HCT116 (cell line): Measurements from ENCODE around the gene RBM28. TPM values are rescaled to one million over a fixed set of nuclear protein-coding genes. Genes with fewer than 3 reads are reported as not detected.

Experiments
- ATAC-seq: fragments of 200-7000 bp; cut with Tn5 transposase; 2 replicates; pipeline ENCODE4 v1.9.1; 2020; ENCODE audit warnings: mild to moderate bottlenecking, moderate library complexity
- BruUV-seq: library from RNA; stranded (reverse); fragments of 400-500 nt; replicated peaks from 2 replicates; lab custom pipeline; 2021; lab: Mats Ljungman, UMichigan
- CTCF ChIA-PET: fragments of 300-600 bp; sonication (Branson Sonifier 250); formaldehyde crosslinking; loops from one replicate; lab custom pipeline; 2021; ENCODE audit warnings: antibody characterized with exemption; lab: Charles Lee
- POLR2A ChIA-PET: fragments of 300-600, 350-600 bp; sonication (Branson Sonifier 250); formaldehyde crosslinking; loops from one replicate; lab custom pipeline; 2021; ENCODE audit warnings: antibody characterized with exemption; lab: Charles Lee
- RAD21 ChIA-PET, 2 experiments: fragments of 300-600 bp; sonication (Branson Sonifier 250); formaldehyde crosslinking; loops; one replicate each; lab custom pipeline; 2023; ENCODE audit warnings: low total read pairs in 2 of 2; ENCODE audit not compliant: uncharacterized antibody in 2 of 2, unreplicated experiment in 2 of 2, low non-redundant PET in 1 of 2; lab: Charles Lee
- DNase-seq: peaks from one replicate; pipeline ENCODE4 v3.0.0-alpha.2; 2010; ENCODE audit warnings: low read depth, low spot score
- H2AFZ ChIP-seq: fragments of 200-600 bp; shearing (Covaris generic), sonication (generic); 2 replicates; pipeline ENCODE4 v1.6.1; 2017; ENCODE audit warnings: low read depth, mixed run types, mixed read lengths, antibody characterized with exemption, low read length; ENCODE audit not compliant: poor library complexity, severe bottlenecking
- H3K27ac ChIP-seq: 2 replicates; pipeline ENCODE4 v1.5.1; 2012; ENCODE audit warnings: low read depth, low read length
- H3K27me3 ChIP-seq: fragments of 200-600 bp; sonication (generic); 2 replicates; pipeline ENCODE4 v1.6.1; 2016; ENCODE audit warnings: mixed run types, low read length, mixed read lengths; ENCODE audit not compliant: insufficient read depth
- H3K36me3 ChIP-seq, 2 experiments: fragments of 200-500 bp in 1 of 2; fragments of 200-600 bp in 1 of 2; sonication (Bioruptor generic) in 1 of 2; sonication (generic) in 1 of 2; 2 replicates each; pipeline versions ENCODE4 v1.5.1 to v1.6.1; 2014 to 2016; ENCODE audit warnings: low read length in 2 of 2, inconsistent platforms in 1 of 2, mixed read lengths in 1 of 2, mixed run types in 1 of 2; ENCODE audit not compliant: insufficient read depth in 2 of 2, control insufficient read depth in 1 of 2
- H3K4me1 ChIP-seq, 2 experiments: fragments of 200-600 bp in 1 of 2; sonication (generic) in 1 of 2; 2 replicates each; pipeline versions ENCODE4 v1.5.1 to v1.6.1; 2012 to 2017; ENCODE audit warnings: low read length in 2 of 2, inconsistent platforms in 1 of 2, mild to moderate bottlenecking in 1 of 2, mixed read lengths in 1 of 2, mixed run types in 1 of 2, moderate library complexity in 1 of 2; ENCODE audit not compliant: insufficient read depth in 2 of 2, control insufficient read depth in 1 of 2
- H3K4me2 ChIP-seq: fragments of 200-600 bp; sonication (generic); 2 replicates; pipeline ENCODE4 v1.6.1; 2017; ENCODE audit warnings: mixed run types, low read length, mixed read lengths
- H3K4me3 ChIP-seq, 2 experiments: fragments of 200-600 bp in 1 of 2; sonication (generic) in 1 of 2; replicated peaks in 1 of 2; 2 replicates each; pipeline ENCODE4 v1.5.1; 2011 to 2016; ENCODE audit warnings: low read length in 2 of 2, control low read depth in 1 of 2, low read depth in 1 of 2, mild to moderate bottlenecking in 1 of 2, mixed read lengths in 1 of 2, mixed run types in 1 of 2
- H3K79me2 ChIP-seq: fragments of 200-600 bp; sonication (generic); 2 replicates; pipeline ENCODE4 v1.6.1; 2017; ENCODE audit warnings: mild to moderate bottlenecking, mixed run types, low read length, moderate library complexity, mixed read lengths; ENCODE audit not compliant: insufficient read depth
- H3K9ac ChIP-seq: fragments of 200-600 bp; sonication (generic); 2 replicates; pipeline ENCODE4 v1.6.1; 2016; ENCODE audit warnings: low read length, mixed read lengths
- H3K9me2 ChIP-seq: fragments of 200-600 bp; sonication (generic), shearing (Covaris generic); 2 replicates; pipeline ENCODE4 v1.6.1; 2017; ENCODE audit warnings: mixed run types, mild to moderate bottlenecking, moderate library complexity; ENCODE audit not compliant: insufficient read depth
- H3K9me3 ChIP-seq, 2 experiments: fragments of 200-500 bp in 1 of 2; fragments of 200-600 bp in 1 of 2; sonication (Bioruptor generic) in 1 of 2; sonication (generic) in 1 of 2; 2 replicates each; pipeline ENCODE4 v1.6.1; 2014 to 2017; ENCODE audit warnings: low read length in 2 of 2, mixed read lengths in 2 of 2, inconsistent platforms in 1 of 2, low read depth in 1 of 2, mild to moderate bottlenecking in 1 of 2, mixed run types in 1 of 2, moderate library complexity in 1 of 2; ENCODE audit not compliant: control insufficient read depth in 1 of 2, insufficient read depth in 1 of 2
- H4K20me1 ChIP-seq: fragments of 200-600 bp; sonication (generic), shearing (Covaris generic); 2 replicates; pipeline ENCODE4 v1.6.1; 2017; ENCODE audit warnings: mixed run types, mild to moderate bottlenecking, moderate library complexity; ENCODE audit not compliant: insufficient read depth
- CTCF ChIP-seq, 3 experiments: fragments of 200-600 bp in 1 of 3; sonication (generic) in 1 of 3; IDR thresholded peaks in 2 of 3; conservative IDR thresholded peaks in 1 of 3; 2 replicates each; pipeline ENCODE4 v1.5.1; 2012 to 2017; ENCODE audit warnings: low read depth in 2 of 3, low read length in 2 of 3, antibody characterized with exemption in 1 of 3, borderline replicate concordance in 1 of 3, control low read depth in 1 of 3, mild to moderate bottlenecking in 1 of 3, mixed read lengths in 1 of 3, mixed run types in 1 of 3, moderate library complexity in 1 of 3; ENCODE audit not compliant: insufficient read depth in 1 of 3
- EZH2phosphoT487 ChIP-seq: fragments of 200-600 bp; IDR thresholded peaks from 2 replicates; pipeline ENCODE4 v1.6.1; 2018; ENCODE audit warnings: antibody characterized with exemption, borderline replicate concordance
- JUND ChIP-seq: IDR thresholded peaks from 2 replicates; pipeline ENCODE4 v1.6.1; 2012
- RAD21 ChIP-seq: IDR thresholded peaks from 2 replicates; pipeline ENCODE4 v1.6.1; 2012; ENCODE audit warnings: low read depth, mild to moderate bottlenecking
- SRF ChIP-seq: IDR thresholded peaks from 2 replicates; pipeline ENCODE4 v1.6.1; 2012; ENCODE audit warnings: low read depth
- TCF7L2 ChIP-seq: IDR thresholded peaks from 2 replicates; pipeline ENCODE4 v1.7.0; 2011; ENCODE audit warnings: borderline replicate concordance, inconsistent platforms; ENCODE audit not compliant: insufficient read depth, insufficient read length; ENCODE audit errors: extremely low read depth
- intact Hi-C: fragments of 100-400 bp; cut with micrococcal nuclease; formaldehyde crosslinking; loops from 2 replicates; pipeline ENCODE4 v1.10.0; 2022
- total RNA-seq: library from RNA; stranded (reverse); gene quantifications from one replicate; pipeline ENCODE4 v1.2.1, GENCODE V29; 2021; ENCODE audit not compliant: unreplicated experiment
- TF ChIP-seq, protein P1 (sequence below): IDR thresholded peaks from 2 replicates; pipeline ENCODE4 v1.6.1; 2012; ENCODE audit warnings: low read depth

Gene RBM28
- total RNA-seq, 1 experiment from 2014 or later: 66.3 TPM

DNA sequence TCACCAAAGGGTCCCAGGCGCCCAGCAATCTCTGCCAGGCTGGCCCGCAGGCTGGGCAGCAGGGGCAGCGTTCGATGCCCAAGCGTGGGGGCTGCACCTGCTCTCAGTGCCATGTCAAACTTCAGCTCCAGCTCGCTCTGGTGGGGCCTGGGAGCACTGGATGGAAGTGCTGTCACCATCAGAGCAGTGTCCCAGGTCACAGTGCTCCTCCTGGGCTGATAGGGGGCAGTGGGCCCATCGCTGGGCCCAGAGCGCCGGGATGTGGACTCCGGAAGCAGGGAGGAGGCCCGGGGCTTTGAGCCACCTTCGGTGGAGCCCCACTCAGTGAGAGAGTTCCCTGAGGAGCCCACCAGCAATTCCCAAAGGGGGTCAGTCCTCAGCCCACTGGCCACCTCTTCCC, 15.6 kb upstream of the RBM28 start:
- Histone ChIP-seq H3K4me2 (no peak overlapping the region), H3K4me3 (no peak overlapping the region), H3K36me3 (no peaks in the 10 kb centered on the region), H3K79me2 (no peaks in the 10 kb centered on the region), H3K4me1 (peaks cover 6 to 18% of the 10 kb centered on the region in 2 experiments), H4K20me1 (no peaks in the 10 kb centered on the region), H3K9me3 (no peaks in the 10 kb centered on the region), H3K27me3 (peaks cover 5% of the 10 kb centered on the region; the same call in 1 of the 2 replicates), H3K9me2 (no peaks in the 10 kb centered on the region), H3K9ac (no peak overlapping the region), H3K27ac (no peak overlapping the region), H2AFZ (no peak overlapping the region)
- ATAC-seq (no peak), DNase-seq (no peak)
- CTCF ChIA-PET: interaction anchor here (1.9 to 2.3 kb wide), 2 partner anchors 12 to 22 kb away, joined by 7 to 14 read pairs; no protein-coding TSS in a partner anchor
- RAD21 ChIA-PET: no interaction called here
- POLR2A ChIA-PET: no interaction called here
- BruUV-seq: no TSS peak
- no peak for TF ChIP-seq TCF7L2
- no peak for TF ChIP-seq CTCF (IDR thresholded peaks at IDR 0.05 in 2 of 3, conservative IDR thresholded peaks at IDR 0.05 in 1 of 3; ENCODE audit: borderline replicate concordance in 1 of 3, insufficient read depth in 1 of 3, low read depth in 2 of 3, low read length in 2 of 3)
- TF ChIP-seq SRF: no peak
- no peak for TF ChIP-seq EZH2phosphoT487
- intact Hi-C loops: no loop called here

DNA sequence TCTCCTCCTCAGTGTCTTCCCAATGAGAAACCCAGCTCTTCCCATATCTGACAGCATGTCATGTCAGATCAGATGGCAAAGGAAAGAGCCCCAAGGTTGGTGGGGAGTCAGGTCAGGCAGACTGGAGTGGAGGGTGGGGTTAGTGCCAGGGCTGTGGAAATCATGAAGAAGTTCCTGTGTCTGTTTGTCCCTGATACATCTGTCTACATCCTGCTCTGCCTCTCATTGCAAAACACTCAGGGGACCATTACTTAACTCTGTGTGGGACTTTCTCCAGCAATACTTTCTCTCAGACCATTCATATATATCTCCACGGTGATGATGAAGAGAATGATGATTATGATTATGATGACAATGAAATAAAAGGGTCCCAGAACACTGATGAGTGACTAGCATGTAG, 14.5 kb upstream of the RBM28 start:
- ChIA-PET POLR2A (no interaction called here), RAD21 (no interaction called here), CTCF (interaction anchor here (1.3 to 2.3 kb wide), 3 partner anchors 11 to 29 kb away, joined by 5 to 14 read pairs (median 7); no protein-coding TSS in a partner anchor)
- no peak for TF ChIP-seq JUND
- TF ChIP-seq, protein P1, sequence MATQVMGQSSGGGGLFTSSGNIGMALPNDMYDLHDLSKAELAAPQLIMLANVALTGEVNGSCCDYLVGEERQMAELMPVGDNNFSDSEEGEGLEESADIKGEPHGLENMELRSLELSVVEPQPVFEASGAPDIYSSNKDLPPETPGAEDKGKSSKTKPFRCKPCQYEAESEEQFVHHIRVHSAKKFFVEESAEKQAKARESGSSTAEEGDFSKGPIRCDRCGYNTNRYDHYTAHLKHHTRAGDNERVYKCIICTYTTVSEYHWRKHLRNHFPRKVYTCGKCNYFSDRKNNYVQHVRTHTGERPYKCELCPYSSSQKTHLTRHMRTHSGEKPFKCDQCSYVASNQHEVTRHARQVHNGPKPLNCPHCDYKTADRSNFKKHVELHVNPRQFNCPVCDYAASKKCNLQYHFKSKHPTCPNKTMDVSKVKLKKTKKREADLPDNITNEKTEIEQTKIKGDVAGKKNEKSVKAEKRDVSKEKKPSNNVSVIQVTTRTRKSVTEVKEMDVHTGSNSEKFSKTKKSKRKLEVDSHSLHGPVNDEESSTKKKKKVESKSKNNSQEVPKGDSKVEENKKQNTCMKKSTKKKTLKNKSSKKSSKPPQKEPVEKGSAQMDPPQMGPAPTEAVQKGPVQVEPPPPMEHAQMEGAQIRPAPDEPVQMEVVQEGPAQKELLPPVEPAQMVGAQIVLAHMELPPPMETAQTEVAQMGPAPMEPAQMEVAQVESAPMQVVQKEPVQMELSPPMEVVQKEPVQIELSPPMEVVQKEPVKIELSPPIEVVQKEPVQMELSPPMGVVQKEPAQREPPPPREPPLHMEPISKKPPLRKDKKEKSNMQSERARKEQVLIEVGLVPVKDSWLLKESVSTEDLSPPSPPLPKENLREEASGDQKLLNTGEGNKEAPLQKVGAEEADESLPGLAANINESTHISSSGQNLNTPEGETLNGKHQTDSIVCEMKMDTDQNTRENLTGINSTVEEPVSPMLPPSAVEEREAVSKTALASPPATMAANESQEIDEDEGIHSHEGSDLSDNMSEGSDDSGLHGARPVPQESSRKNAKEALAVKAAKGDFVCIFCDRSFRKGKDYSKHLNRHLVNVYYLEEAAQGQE: no peak
- no peak for TF ChIP-seq RAD21
- Histone ChIP-seq H3K27me3 (no peaks in the 10 kb centered on the region), H3K79me2 (no peaks in the 10 kb centered on the region), H3K36me3 (no peaks in the 10 kb centered on the region), H3K9me2 (no peaks in the 10 kb centered on the region), H3K9me3 (no peaks in the 10 kb centered on the region), H3K4me3 (no peak overlapping the region), H2AFZ (no peak overlapping the region), H3K27ac (no peak overlapping the region), H4K20me1 (no peaks in the 10 kb centered on the region), H3K9ac (no peak overlapping the region), H3K4me2 (no peak overlapping the region), H3K4me1 (peaks cover 6 to 18% of the 10 kb centered on the region in 2 experiments)
- no TSS peak for BruUV-seq
- ATAC-seq: no peak
- intact Hi-C loops: no loop called here
- DNase-seq: no peak
